GM18519 (cell line): ENCODE data around the gene TMEM223.
"Not testable (repeated sequence)": the region's sequence is repeated elsewhere in the genome, so short reads cannot be mapped to it uniquely, and the experiment has no call there.

Experiments
- ATAC-seq: cut with Tn5 transposase; IDR thresholded peaks from one replicate; pipeline ENCODE4 v1.9.1; 2021; ENCODE audit warnings: mild to moderate bottlenecking, moderate library complexity; ENCODE audit not compliant: unreplicated experiment, low FRiP score

Gene TMEM223

GRCh38 chr11:62804310-62805075 is 12.7 kb upstream of the TMEM223 start:
- ATAC-seq = no peak

GRCh38 chr11:62801071-62801470 is 9.3 kb upstream of the TMEM223 start:
- ATAC-seq = no peak

GRCh38 chr11:62799486-62799885 is 7.7 kb upstream of the TMEM223 start:
- ATAC-seq = no peak

GRCh38 chr11:62796281-62796680 is 4.5 kb upstream of the TMEM223 start:
- ATAC-seq = no peak

- no peak for ATAC-seq
These were observed 2.5 kb upstream of the TMEM223 start for GRCh38 chr11:62794201-62794775.

GRCh38 chr11:62792202-62792575 is 383 bp upstream of the TMEM223 start:
- peak; percentile 3 for ATAC-seq

GRCh38 chr11:62789576-62789975 is 2.2 kb downstream of the TMEM223 start:
- no peak for ATAC-seq

- no peak for ATAC-seq
These were observed 2.8 kb downstream of the TMEM223 start for GRCh38 chr11:62788991-62789390.

GRCh38 chr11:62787005-62787759 is 4.6 kb downstream of the TMEM223 start, which contains the start of gene TMEM179B:
TSS of gene TMEM179B (plus strand) at chr11:62787402. CDS start at chr11:62787432, 30 bp downstream.
- ATAC-seq = peak; percentile 39

- ATAC-seq = peak; percentile 31
These were observed 5.3 kb downstream of the TMEM223 start for GRCh38 chr11:62786318-62787004.

- no peak for ATAC-seq
These were observed 9.1 kb downstream of the TMEM223 start for GRCh38 chr11:62782753-62783152.

- no peak for ATAC-seq
These were observed 13.4 kb downstream of the TMEM223 start for GRCh38 chr11:62778441-62778840.

GRCh38 chr11:62777389-62777788 is 14.4 kb downstream of the TMEM223 start:
- no peak for ATAC-seq

GRCh38 chr11:62775646-62776045 is 16.2 kb downstream of the TMEM223 start:
- no peak for ATAC-seq

- no peak for ATAC-seq
These were observed 17.4 kb downstream of the TMEM223 start for GRCh38 chr11:62774407-62774806.

- peak; percentile 57 for ATAC-seq
These were observed 20.4 kb downstream of the TMEM223 start, which contains the start of gene TAF6L for GRCh38 chr11:62771144-62772021. TSS of gene TAF6L (plus strand) at chr11:62771396. CDS start at chr11:62775784, 4,388 bp downstream.

GRCh38 chr11:62770778-62771143 is 21.0 kb downstream of the TMEM223 start:
- no peak for ATAC-seq

GRCh38 chr11:62760867-62761227 is 31.0 kb downstream of the TMEM223 start:
- not testable (repeated sequence) for ATAC-seq

- ATAC-seq = no peak
These were observed 33.7 kb downstream of the TMEM223 start for GRCh38 chr11:62757846-62758788.
